Mammary epithelial cell (primary cell): ENCODE measurements around the gene LMBR1.

Experiments used
- CTCF ChIP-seq, 2 donors: IDR thresholded peaks in 1 of 2; conservative IDR thresholded peaks in 1 of 2; 2 replicates each; pipeline ENCODE4 v1.5.1; 2011 to 2012; ENCODE audit warnings: inconsistent platforms in 2 of 2, low read length in 2 of 2, mild to moderate bottlenecking in 2 of 2, control low read depth in 1 of 2, low read depth in 1 of 2; ENCODE audit not compliant: insufficient read depth in 1 of 2; ENCODE audit errors: extremely low read depth in 1 of 2
- EZH2 ChIP-seq: IDR thresholded peaks from 2 replicates; pipeline ENCODE4 v1.6.1; 2012; ENCODE audit warnings: low read length, inconsistent platforms, borderline replicate concordance

- TF ChIP-seq CTCF (conservative IDR thresholded peaks at IDR 0.05 in 1 of 2, IDR thresholded peaks at IDR 0.05 in 1 of 2; ENCODE audit: extremely low read depth in 1 of 2, insufficient read depth in 1 of 2, low read depth in 1 of 2, low read length in 2 of 2) (no peak), EZH2 (no peak)
These were observed 237.7 kb downstream of the LMBR1 start for GRCh38 chr7:156655251-156655650.
